ENCODE results near the gene PHC3. TPM values are rescaled to one million over a fixed set of nuclear protein-coding genes. Genes with fewer than 3 reads are reported as not detected.

The PHC3 gene
- total RNA-seq, 2 experiments from 2014 or later = 40.6 to 89.7 TPM

DNA sequence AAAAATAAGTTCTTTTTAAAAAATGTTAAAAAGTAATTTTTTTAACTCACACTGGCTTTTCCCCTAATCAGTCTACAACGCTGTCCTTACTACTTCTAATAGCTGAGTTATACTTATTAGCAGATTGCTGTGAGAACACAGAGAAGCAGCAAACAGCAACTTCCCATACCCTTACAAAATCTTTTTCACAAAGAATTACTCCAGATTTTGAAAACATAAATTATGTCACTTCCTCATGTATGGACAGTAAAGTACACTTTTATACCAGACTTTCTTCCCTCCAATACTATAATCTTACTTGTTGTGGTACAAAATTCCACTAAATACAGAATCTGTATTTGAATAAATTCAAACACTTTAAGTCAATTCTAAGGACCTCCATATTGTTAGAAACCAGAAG lies 2.1 kb downstream of the PHC3 start:
- DNase-seq (ENCODE audit: low spot score) = no peak
- Histone ChIP-seq H3K79me2 (ENCODE audit: insufficient read depth, low read depth, low read length) (peaks cover 61% of the 10 kb centered on the region), H3K9me3 (ENCODE audit: low read length) (no peaks in the 10 kb centered on the region), H3K9me2 (ENCODE audit: insufficient read depth, low read length) (no peaks in the 10 kb centered on the region), H4K20me1 (ENCODE audit: insufficient read depth, low read length) (0 out of 2 replicates have a peak, but pooled peaks cover 6% of the 10 kb centered on the region), H2AFZ (ENCODE audit: low read length) (no peak overlapping the region), H3K4me1 (ENCODE audit: insufficient read depth, low read length, poor library complexity, severe bottlenecking) (peaks cover 30% of the 10 kb centered on the region), H3K36me3 (ENCODE audit: insufficient read depth, low read length) (peaks cover 48% of the 10 kb centered on the region), H3K27ac (ENCODE audit: low read depth, low read length, poor library complexity, severe bottlenecking) (peak overlapping the region; percentile 65), H3K4me3 (ENCODE audit: low read depth, low read length, poor library complexity, severe bottlenecking) (peak overlapping the region; percentile 79), H3K4me2 (ENCODE audit: low read length) (peak overlapping the region; percentile 96)
- intact Hi-C loops (cut with micrococcal nuclease; ENCODE audit: unreplicated experiment) = no loop called here
- ChIA-PET POLR2A (interaction anchor here (0.6 to 4.7 kb wide), 17 partner anchors 8 to 181 kb away, joined by 3 to 52 read pairs (median 4); no protein-coding TSS in a partner anchor), CTCF (ENCODE audit: unreplicated experiment) (no interaction called here)
- TF ChIP-seq EZH2phosphoT487 (IDR thresholded peaks at IDR 0.05; ENCODE audit: borderline replicate concordance, low read depth, low read length) = no peak
- TF ChIP-seq, protein P1, sequence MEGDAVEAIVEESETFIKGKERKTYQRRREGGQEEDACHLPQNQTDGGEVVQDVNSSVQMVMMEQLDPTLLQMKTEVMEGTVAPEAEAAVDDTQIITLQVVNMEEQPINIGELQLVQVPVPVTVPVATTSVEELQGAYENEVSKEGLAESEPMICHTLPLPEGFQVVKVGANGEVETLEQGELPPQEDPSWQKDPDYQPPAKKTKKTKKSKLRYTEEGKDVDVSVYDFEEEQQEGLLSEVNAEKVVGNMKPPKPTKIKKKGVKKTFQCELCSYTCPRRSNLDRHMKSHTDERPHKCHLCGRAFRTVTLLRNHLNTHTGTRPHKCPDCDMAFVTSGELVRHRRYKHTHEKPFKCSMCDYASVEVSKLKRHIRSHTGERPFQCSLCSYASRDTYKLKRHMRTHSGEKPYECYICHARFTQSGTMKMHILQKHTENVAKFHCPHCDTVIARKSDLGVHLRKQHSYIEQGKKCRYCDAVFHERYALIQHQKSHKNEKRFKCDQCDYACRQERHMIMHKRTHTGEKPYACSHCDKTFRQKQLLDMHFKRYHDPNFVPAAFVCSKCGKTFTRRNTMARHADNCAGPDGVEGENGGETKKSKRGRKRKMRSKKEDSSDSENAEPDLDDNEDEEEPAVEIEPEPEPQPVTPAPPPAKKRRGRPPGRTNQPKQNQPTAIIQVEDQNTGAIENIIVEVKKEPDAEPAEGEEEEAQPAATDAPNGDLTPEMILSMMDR (conservative IDR thresholded peaks at IDR 0.05; ENCODE audit: low read length) = no peak
- BruUV-seq (replicated peaks) = no TSS peak

DNA sequence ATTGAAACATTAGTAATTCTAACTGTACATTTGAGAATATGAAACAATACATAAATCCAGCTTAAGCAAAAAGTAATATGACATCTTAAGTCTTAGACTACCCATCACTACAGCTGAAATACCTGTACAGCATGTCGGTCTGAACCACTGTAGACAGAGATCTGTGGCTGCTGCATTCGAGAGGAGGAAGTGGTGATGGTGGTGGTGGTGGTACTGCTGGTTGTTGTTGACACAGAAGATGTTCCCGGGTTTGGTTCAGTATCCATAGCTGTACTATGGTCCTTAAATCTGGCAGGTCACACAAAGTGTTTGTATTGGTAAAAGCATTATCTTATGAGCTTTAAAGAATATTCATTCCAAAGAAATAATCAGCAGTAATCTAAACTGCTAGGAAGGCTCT lies 2.9 kb downstream of the PHC3 start:
- POLR2A ChIA-PET = interaction anchor here (0.5 to 4.7 kb wide), 20 partner anchors 8 to 412 kb away, joined by 3 to 52 read pairs (median 4); no protein-coding TSS in a partner anchor
- intact Hi-C loops (cut with micrococcal nuclease; ENCODE audit: unreplicated experiment) = no loop called here
- peak; percentile 38 for DNase-seq (ENCODE audit: low spot score)
- CTCF ChIA-PET (ENCODE audit: unreplicated experiment) = interaction anchor here (0.6 kb wide), 1 partner anchor 288 kb away, joined by 3 read pairs; no protein-coding TSS in a partner anchor
- H3K9me2 ChIP-seq (ENCODE audit: insufficient read depth, low read length) = no peaks in the 10 kb centered on the region
- H3K4me2 ChIP-seq (ENCODE audit: low read length) = peak overlapping the region; percentile 96
- no TSS peak for BruUV-seq (replicated peaks)
- H4K20me1 ChIP-seq (ENCODE audit: insufficient read depth, low read length) = 0 out of 2 replicates have a peak, but pooled peaks cover 6% of the 10 kb centered on the region
- H2AFZ ChIP-seq (ENCODE audit: low read length) = no peak overlapping the region
- H3K27ac ChIP-seq (ENCODE audit: low read depth, low read length, poor library complexity, severe bottlenecking) = peak overlapping the region; percentile 65
- peaks cover 55% of the 10 kb centered on the region for H3K36me3 ChIP-seq (ENCODE audit: insufficient read depth, low read length)
- TF ChIP-seq, protein P1 (conservative IDR thresholded peaks at IDR 0.05; ENCODE audit: low read length) = no peak
- no peak for TF ChIP-seq EZH2phosphoT487 (IDR thresholded peaks at IDR 0.05; ENCODE audit: borderline replicate concordance, low read depth, low read length)
- H3K79me2 ChIP-seq (ENCODE audit: insufficient read depth, low read depth, low read length) = peaks cover 69% of the 10 kb centered on the region
- H3K4me3 ChIP-seq (ENCODE audit: low read depth, low read length, poor library complexity, severe bottlenecking) = peak overlapping the region; percentile 79
- H3K4me1 ChIP-seq (ENCODE audit: insufficient read depth, low read length, poor library complexity, severe bottlenecking) = peaks cover 32% of the 10 kb centered on the region
- no peaks in the 10 kb centered on the region for H3K9me3 ChIP-seq (ENCODE audit: low read length)

DNA sequence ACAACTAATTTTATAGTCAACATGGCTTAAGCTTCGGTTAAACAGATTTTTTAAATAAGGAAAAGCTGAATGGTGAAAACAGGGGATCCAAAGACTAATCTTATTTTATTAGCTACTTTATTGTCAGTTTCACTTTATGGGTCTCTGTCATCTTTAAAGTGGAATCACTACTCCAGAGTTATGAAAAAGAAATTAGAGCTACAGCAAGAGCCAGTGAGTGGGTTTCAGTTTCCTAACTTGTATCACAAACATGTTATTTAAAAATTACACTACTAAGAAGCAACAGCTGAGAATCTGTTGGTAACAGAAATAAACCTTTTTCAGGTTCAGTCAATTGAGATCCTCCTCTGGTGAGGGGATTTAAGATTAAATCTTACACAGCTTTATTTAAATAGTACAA lies 10.0 kb downstream of the PHC3 start:
- ChIA-PET CTCF (ENCODE audit: unreplicated experiment) (interaction anchor here (0.7 to 0.8 kb wide), 2 partner anchors 9 to 18 kb away, joined by 3 read pairs; no protein-coding TSS in a partner anchor), POLR2A (interaction anchor here (0.6 to 4.6 kb wide), 23 partner anchors 9 to 406 kb away, joined by 3 to 52 read pairs (median 4); partner anchors contain the start of genes PHC3 and TERC)
- Histone ChIP-seq H4K20me1 (ENCODE audit: insufficient read depth, low read length) (no peaks in the 10 kb centered on the region), H3K27ac (ENCODE audit: low read depth, low read length, poor library complexity, severe bottlenecking) (peak overlapping the region; percentile 45), H2AFZ (ENCODE audit: low read length) (no peak overlapping the region), H3K79me2 (ENCODE audit: insufficient read depth, low read depth, low read length) (peaks cover 82% of the 10 kb centered on the region; the same call in 1 of the 2 replicates), H3K4me1 (ENCODE audit: insufficient read depth, low read length, poor library complexity, severe bottlenecking) (peaks cover 40% of the 10 kb centered on the region), H3K4me2 (ENCODE audit: low read length) (peak overlapping the region; percentile 44), H3K9me3 (ENCODE audit: low read length) (no peaks in the 10 kb centered on the region), H3K9me2 (ENCODE audit: insufficient read depth, low read length) (no peaks in the 10 kb centered on the region), H3K36me3 (ENCODE audit: insufficient read depth, low read length) (peaks cover 99% of the 10 kb centered on the region), H3K4me3 (ENCODE audit: low read depth, low read length, poor library complexity, severe bottlenecking) (peak overlapping the region; percentile 10)
- no peak for TF ChIP-seq EZH2phosphoT487 (IDR thresholded peaks at IDR 0.05; ENCODE audit: borderline replicate concordance, low read depth, low read length)
- TF ChIP-seq, protein P1 (conservative IDR thresholded peaks at IDR 0.05; ENCODE audit: low read length) = no peak
- no peak for DNase-seq (ENCODE audit: low spot score)
- BruUV-seq (replicated peaks) = no TSS peak
- intact Hi-C loops (cut with micrococcal nuclease; ENCODE audit: unreplicated experiment) = loop anchor here (5.0 kb wide), 1 partner anchor 134 kb away; the partner anchor contains the start of gene GPR160

Measured in OCI-LY7 (cell line).